Subcutaneous adipose tissue (tissue), 4 donors: ENCODE data around the gene CYBB. TPM values are rescaled to one million over a fixed set of nuclear protein-coding genes. Genes with fewer than 3 reads are reported as not detected.

Experiments
- total RNA-seq, 4 donors: library from RNA; depleted of rRNA; stranded (reverse); fragments of >200 nt; gene quantifications; one replicate each; pipeline ENCODE4 v1.1.0, GENCODE V29; 2016
- TF ChIP-seq, protein P1 (sequence below): fragments of 450-650 bp; IDR thresholded peaks from one replicate; pipeline ENCODE4 v1.5.1; 2016; ENCODE audit warnings: low read depth, mild to moderate bottlenecking, control low read depth, antibody characterized with exemption, moderate library complexity

Gene CYBB
- total RNA-seq, 4 donors from 2014 or later = 23.9 to 80.4 (median 60.2) TPM

- TF ChIP-seq, protein P1, sequence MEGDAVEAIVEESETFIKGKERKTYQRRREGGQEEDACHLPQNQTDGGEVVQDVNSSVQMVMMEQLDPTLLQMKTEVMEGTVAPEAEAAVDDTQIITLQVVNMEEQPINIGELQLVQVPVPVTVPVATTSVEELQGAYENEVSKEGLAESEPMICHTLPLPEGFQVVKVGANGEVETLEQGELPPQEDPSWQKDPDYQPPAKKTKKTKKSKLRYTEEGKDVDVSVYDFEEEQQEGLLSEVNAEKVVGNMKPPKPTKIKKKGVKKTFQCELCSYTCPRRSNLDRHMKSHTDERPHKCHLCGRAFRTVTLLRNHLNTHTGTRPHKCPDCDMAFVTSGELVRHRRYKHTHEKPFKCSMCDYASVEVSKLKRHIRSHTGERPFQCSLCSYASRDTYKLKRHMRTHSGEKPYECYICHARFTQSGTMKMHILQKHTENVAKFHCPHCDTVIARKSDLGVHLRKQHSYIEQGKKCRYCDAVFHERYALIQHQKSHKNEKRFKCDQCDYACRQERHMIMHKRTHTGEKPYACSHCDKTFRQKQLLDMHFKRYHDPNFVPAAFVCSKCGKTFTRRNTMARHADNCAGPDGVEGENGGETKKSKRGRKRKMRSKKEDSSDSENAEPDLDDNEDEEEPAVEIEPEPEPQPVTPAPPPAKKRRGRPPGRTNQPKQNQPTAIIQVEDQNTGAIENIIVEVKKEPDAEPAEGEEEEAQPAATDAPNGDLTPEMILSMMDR = no peak
Observed at GRCh38 chrX:37767430-37767829, 12.4 kb upstream of the CYBB start.

- TF ChIP-seq, protein P1 = no peak
Observed at GRCh38 chrX:37776283-37776986, 3.4 kb upstream of the CYBB start.

- TF ChIP-seq, protein P1 = no peak
Observed at GRCh38 chrX:37776987-37777325, 2.9 kb upstream of the CYBB start.

DNA sequence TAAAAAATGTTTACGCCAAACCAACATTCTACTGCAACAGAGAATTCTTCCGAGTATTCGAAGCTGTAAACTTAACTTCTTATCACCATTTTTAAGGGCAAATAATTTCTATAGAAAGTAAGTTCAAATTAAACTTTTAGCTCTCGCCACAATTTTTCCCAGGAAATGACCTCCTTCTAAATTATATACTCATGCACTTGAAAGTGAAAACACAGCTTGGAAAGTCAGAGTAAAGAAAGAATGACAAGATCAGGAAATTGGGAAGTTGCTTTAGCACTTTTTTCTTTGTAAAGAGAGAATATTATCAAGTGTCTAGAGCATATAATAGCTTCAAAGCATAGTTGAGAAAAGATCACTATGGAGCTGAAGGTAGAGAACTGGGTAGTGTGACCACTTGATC is 1.2 kb downstream of the CYBB start:
- TF ChIP-seq, protein P1 = no peak

GRCh38 chrX:37781814-37782213 is 2.0 kb downstream of the CYBB start:
- TF ChIP-seq, protein P1 = no peak

DNA sequence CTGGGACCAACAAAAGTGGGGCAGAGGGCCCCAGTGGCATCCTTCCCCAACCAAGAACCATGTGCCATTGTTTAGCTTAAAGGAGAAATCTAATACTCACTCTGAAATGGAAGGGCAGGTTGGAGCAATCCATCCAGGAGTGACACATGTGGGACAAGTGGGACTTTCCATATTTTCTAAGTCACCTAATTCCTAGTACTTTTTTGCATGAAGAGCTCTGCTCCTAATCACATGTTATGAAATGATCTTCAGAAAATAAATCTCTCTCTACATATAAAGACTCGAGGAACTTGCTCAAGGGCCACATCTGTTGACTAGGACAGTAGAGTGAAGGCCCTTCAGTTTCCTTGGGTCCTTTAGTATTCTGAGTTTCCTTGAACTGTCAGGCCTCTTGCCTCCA is 2.5 kb downstream of the CYBB start:
- TF ChIP-seq, protein P1 = no peak

GRCh38 chrX:37783305-37783704 is 3.4 kb downstream of the CYBB start:
- TF ChIP-seq, protein P1 = no peak
